Pancreas (tissue), 10 donors: ENCODE results near the gene SERPINB6. TPM values are rescaled to one million over a fixed set of nuclear protein-coding genes. Genes with fewer than 3 reads are reported as not detected.

Experiments
- ATAC-seq, 4 donors: fragments of 200-7000 bp; cut with Tn5 transposase; one replicate each; pipeline versions ENCODE4 v1.8.0 to v1.9.1; 2020; ENCODE audit warnings: mild to moderate bottlenecking in 4 of 4, moderate library complexity in 4 of 4
- DNase-seq, 6 donors: peaks; one replicate each; pipeline ENCODE4 v3.0.0-alpha.2; 2020
- FAIRE-seq: peaks from 2 replicates; lab custom pipeline; 2012; peaks lifted over from hg19 to GRCh38; lab: Jason Lieb, UNC
- H3K27ac ChIP-seq, 4 donors: fragments of 200-600 bp; sonication (generic); 1 replicate in 3 of 4; 2 replicates in 1 of 4; pipeline versions ENCODE4 v1.5.0 to v1.8.0; 2020
- H3K27me3 ChIP-seq, 4 donors: fragments of 200-600 bp; one replicate each; pipeline ENCODE4 v1.8.0; 2021
- H3K36me3 ChIP-seq, 3 donors: fragments of 200-600 bp; sonication (generic) in 1 of 3; one replicate each; pipeline versions ENCODE4 v1.5.0 to v1.8.0; 2020 to 2021
- H3K4me1 ChIP-seq, 3 donors: fragments of 200-600 bp; one replicate each; pipeline ENCODE4 v1.8.0; 2021
- H3K4me3 ChIP-seq, 4 donors: fragments of 200-600 bp; sonication (generic) in 2 of 4; one replicate each; pipeline versions ENCODE4 v1.5.0 to v1.8.0; 2020 to 2021
- H3K9me3 ChIP-seq, 4 donors: fragments of 200-600 bp; one replicate each; pipeline ENCODE4 v1.8.0; 2021
- WGBS, 2 donors: extraction: QIAGEN DNeasy Blood & Tissue Kit; methylation state at CpG; one replicate each; pipeline ENCODE4 v1.1.7; 2013; 5-methylcytosine and 5-hydroxymethylcytosine counted together
- intact Hi-C, 3 donors: fragments of 100-400 bp; cut with DNase I; formaldehyde crosslinking; loops; one replicate each; pipeline versions ENCODE4 v1.11.1 to v1.14.2; 2022
- polyA plus RNA-seq, 2 donors: library from polyadenylated mRNA; stranded (reverse); fragments of 200-250 nt; gene quantifications; one replicate each; pipeline ENCODE4 v1.2.3, GENCODE V29; 2013
- total RNA-seq, 6 donors: library from RNA; stranded (reverse); fragmentation: NEBNext Ultra II Directional in 4 of 6; extraction: Animal tissue kit (Norgen Biotek cat#: 25700) in 4 of 6; gene quantifications; one replicate each; pipeline versions ENCODE4 v1.2.1 to v1.2.4, GENCODE V29; 2021 to 2023
- TF ChIP-seq, protein P1 (sequence below), 4 donors: fragments of 200-600 bp; sonication (generic) in 3 of 4; IDR thresholded peaks; one replicate each; pipeline versions ENCODE4 v1.5.0 to v1.8.0; 2021; ENCODE audit warnings: antibody characterized with exemption in 4 of 4
- donor health status: healthy with polysubstance abuse.
- donor health status: DM: no; HTN: no; CAD: no; lungs with moderate emphysema.
- donor health status: DM: no; HTN: no; CAD: no.
- donor health status: control.
- donor health status: control.
- donor health status: Bipolar disorder and iron deficiency.
- donor health status: DM: yes; HTN: yes; CAD: no.
- donor health status: DM: no; HTN: no; CAD: no.
- donor health status: DM: no; HTN: no; CAD: no.
- donor health status: DM: yes; HTN: yes; CAD: no.

Gene SERPINB6
- total and polyA plus RNA-seq, 8 donors = 77.7 to 193 (median 103) TPM

DNA sequence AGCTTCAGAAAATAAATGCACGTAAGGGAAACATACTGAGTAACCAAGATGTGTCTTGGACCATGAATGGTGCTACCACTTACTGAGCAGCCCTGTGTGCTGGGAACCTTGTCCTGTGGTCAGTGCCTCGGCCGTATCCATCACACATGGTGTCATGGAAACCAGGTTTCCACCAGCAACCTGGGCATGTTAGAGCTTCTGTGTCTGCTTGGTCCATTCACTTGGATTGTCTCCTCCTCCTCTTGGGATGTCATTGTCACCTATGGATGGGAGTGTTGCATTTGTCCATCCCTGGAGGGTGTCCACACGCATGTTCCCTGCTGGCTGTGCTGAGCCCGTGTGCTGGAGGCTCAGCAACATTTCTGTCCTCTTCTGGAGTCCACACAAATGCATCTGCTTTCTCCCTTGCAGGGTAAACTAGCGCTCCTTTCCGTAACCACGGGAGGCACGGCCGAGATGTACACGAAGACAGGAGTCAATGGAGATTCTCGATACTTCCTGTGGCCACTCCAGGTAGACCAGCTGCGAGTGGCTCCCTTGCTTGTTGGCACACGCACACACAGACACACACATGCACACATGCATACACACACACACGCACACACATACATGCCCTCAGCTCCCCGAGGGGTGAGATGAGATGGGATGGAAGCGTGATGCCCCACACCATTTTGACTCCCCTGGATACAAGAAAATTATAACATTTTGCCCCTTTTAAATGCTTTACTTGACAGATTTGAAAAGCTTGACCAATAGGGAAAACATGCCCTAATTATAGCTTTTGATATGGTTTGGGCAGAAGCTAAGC lies 45.3 kb upstream of the SERPINB6 start:
- ATAC-seq (no peak), DNase-seq (no peak), FAIRE-seq (no peak)
- TF ChIP-seq, protein P1, sequence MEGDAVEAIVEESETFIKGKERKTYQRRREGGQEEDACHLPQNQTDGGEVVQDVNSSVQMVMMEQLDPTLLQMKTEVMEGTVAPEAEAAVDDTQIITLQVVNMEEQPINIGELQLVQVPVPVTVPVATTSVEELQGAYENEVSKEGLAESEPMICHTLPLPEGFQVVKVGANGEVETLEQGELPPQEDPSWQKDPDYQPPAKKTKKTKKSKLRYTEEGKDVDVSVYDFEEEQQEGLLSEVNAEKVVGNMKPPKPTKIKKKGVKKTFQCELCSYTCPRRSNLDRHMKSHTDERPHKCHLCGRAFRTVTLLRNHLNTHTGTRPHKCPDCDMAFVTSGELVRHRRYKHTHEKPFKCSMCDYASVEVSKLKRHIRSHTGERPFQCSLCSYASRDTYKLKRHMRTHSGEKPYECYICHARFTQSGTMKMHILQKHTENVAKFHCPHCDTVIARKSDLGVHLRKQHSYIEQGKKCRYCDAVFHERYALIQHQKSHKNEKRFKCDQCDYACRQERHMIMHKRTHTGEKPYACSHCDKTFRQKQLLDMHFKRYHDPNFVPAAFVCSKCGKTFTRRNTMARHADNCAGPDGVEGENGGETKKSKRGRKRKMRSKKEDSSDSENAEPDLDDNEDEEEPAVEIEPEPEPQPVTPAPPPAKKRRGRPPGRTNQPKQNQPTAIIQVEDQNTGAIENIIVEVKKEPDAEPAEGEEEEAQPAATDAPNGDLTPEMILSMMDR (IDR thresholded peaks at IDR 0.05) = no peak
- no peaks in the 10 kb centered on the region for H3K36me3 ChIP-seq
- H3K9me3 ChIP-seq = no peaks in the 10 kb centered on the region
- 95 to 97% methylated on average over 17 of the region's 17 CpGs for WGBS, 2 donors
- no peak overlapping the region for H3K4me3 ChIP-seq
- no peaks in the 10 kb centered on the region for H3K27me3 ChIP-seq
- no peaks in the 10 kb centered on the region for H3K4me1 ChIP-seq
- intact Hi-C loops = no loop called here
- no peak overlapping the region for H3K27ac ChIP-seq

DNA sequence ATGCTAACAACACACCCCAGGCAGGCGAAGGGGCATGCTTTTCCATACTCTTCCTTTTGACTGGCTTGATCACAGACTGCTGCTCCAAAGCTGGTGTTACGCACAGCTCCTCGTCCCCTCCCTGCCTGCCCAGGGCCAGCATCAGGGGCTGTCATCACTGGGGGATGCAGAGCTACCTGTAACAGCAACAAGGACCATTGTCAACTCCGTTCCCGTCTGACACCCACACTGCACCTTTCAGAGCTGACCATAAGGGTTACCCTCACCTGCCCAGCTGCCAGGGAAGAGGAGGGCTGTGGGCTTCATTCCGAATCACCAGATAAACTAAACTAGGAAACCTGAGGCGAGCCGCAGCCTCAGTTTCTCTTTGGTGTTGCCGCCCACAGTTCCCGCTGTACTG lies 43.8 kb upstream of the SERPINB6 start:
- Histone ChIP-seq H3K27ac (no peak overlapping the region), H3K4me3 (no peak overlapping the region), H3K27me3 (no peaks in the 10 kb centered on the region), H3K36me3 (peaks cover 0 to 4% (median 0%) of the 10 kb centered on the region in 3 donors), H3K4me1 (no peaks in the 10 kb centered on the region), H3K9me3 (no peaks in the 10 kb centered on the region)
- intact Hi-C loops = no loop called here
- ATAC-seq (no peak), FAIRE-seq (no peak), DNase-seq (no peak)
- TF ChIP-seq, protein P1 (IDR thresholded peaks at IDR 0.05) = no peak
- 93 to 94% methylated on average over 10 of the region's 10 CpGs for WGBS, 2 donors

DNA sequence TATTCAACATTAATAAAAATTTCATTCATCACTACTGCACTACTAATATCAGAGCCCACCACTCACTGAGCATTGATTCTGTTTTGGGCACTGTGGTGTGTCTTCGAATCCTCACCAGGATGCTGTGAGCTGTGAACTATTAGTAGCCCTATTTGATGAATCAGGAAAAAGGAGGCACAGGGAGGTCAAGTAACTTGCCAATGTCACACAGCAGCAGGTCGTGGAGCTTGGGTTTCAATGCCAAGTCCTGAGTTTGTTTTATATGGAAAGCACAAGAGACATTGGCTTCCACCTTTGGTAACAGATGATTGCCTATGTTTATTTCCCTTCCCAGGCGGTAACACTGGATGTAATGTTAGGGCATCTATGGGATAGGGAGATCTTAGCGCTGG lies 43.3 kb upstream of the SERPINB6 start:
- Histone ChIP-seq H3K27me3 (no peaks in the 10 kb centered on the region), H3K36me3 (peaks cover 0 to 4% (median 0%) of the 10 kb centered on the region in 3 donors), H3K4me3 (no peak overlapping the region), H3K27ac (no peak overlapping the region), H3K9me3 (no peaks in the 10 kb centered on the region), H3K4me1 (no peaks in the 10 kb centered on the region)
- FAIRE-seq (no peak), ATAC-seq (no peak), DNase-seq (no peak)
- TF ChIP-seq, protein P1 (IDR thresholded peaks at IDR 0.05) = no peak
- WGBS, 2 donors = 90 to 93% methylated on average over 4 of the region's 4 CpGs
- intact Hi-C loops = loop anchor here in 1 of 3 donors (5.0 kb wide), 1 partner anchor 33 kb away; no protein-coding TSS in a partner anchor

DNA sequence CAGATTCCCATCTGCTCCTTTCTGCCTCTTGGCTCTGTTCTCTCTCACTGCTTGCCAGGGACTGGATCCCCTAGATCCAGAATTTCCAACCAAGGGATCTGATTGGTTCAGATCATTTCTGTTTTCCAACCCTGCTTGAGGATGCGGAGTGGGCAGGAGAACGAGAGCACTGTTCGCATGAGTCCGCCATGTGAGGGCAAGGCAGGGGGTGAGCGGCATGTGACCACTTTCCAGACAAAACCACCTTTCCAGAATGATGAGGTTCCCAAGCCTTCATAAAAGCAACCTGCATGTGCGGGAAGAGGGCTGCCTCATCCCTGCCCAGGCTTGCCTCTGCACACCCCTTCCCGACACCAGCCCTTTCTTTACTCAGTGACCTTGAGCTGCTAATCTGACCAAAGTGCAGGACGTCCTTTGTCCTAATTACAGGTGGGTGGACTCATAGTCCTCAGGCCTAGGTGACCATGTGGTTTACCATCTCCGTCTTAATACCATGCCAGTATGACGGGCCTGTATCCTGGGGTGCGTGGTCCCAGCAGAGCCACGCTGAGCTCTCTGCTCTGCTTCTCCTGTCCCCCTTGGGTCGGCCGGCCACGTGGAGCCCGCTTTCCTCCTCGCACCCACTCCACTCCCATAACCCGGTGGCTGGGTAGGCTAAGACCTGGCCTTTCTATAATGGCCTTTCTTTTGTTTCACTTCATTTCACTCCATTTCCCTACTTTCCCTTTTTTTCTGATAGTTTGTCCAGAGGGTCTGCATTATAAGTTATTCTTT lies 42.7 kb upstream of the SERPINB6 start:
- TF ChIP-seq, protein P1 (IDR thresholded peaks at IDR 0.05) = no peak
- H3K27me3 ChIP-seq = no peaks in the 10 kb centered on the region
- H3K9me3 ChIP-seq = no peaks in the 10 kb centered on the region
- H3K4me3 ChIP-seq = no peak overlapping the region
- FAIRE-seq (no peak), ATAC-seq (no peak), DNase-seq (no peak)
- H3K36me3 ChIP-seq = peaks cover 0 to 4% (median 0%) of the 10 kb centered on the region in 3 donors
- intact Hi-C loops = loop anchor here in 1 of 3 donors (5.0 kb wide), 1 partner anchor 33 kb away; no protein-coding TSS in a partner anchor
- 84 to 89% methylated on average over 18 of the region's 18 CpGs for WGBS, 2 donors
- H3K27ac ChIP-seq = no peak overlapping the region
- no peaks in the 10 kb centered on the region for H3K4me1 ChIP-seq
